Endothelial cell of umbilical vein (primary cell): ENCODE measurements around the gene NINJ2.

Experiments used
- CTCF ChIP-seq, 2 donors: IDR thresholded peaks; 1 replicate in 1 of 2; 2 replicates in 1 of 2; pipeline ENCODE4 v1.5.1; 2011; ENCODE audit warnings: low read length in 2 of 2, mild to moderate bottlenecking in 2 of 2, moderate library complexity in 2 of 2, control low read depth in 1 of 2, inconsistent platforms in 1 of 2, low read depth in 1 of 2; ENCODE audit not compliant: insufficient read depth in 1 of 2; ENCODE audit errors: extremely low read depth in 1 of 2
- FOS ChIP-seq: IDR thresholded peaks from 2 replicates; pipeline ENCODE4 v1.6.1; 2011; ENCODE audit warnings: mild to moderate bottlenecking, low read length, moderate library complexity, borderline replicate concordance; ENCODE audit not compliant: insufficient read depth
- MAX ChIP-seq: IDR thresholded peaks from 2 replicates; pipeline ENCODE4 v1.6.1; 2011; ENCODE audit not compliant: insufficient read depth, insufficient read length
- POLR2A ChIP-seq: IDR thresholded peaks from 2 replicates; pipeline ENCODE4 v1.6.1; 2012; ENCODE audit warnings: low read depth, mild to moderate bottlenecking, control low read depth, low read length
- POLR2AphosphoS5 ChIP-seq: IDR thresholded peaks from 2 replicates; pipeline ENCODE4 v1.6.1; 2012; ENCODE audit warnings: low read depth, mild to moderate bottlenecking, control low read depth, low read length, moderate library complexity; ENCODE audit not compliant: insufficient read depth

GRCh38 chr12:608921-609320, 54.3 kb downstream of the NINJ2 start:
- TF ChIP-seq CTCF (IDR thresholded peaks at IDR 0.05; ENCODE audit: extremely low read depth in 1 of 2, insufficient read depth in 1 of 2, low read depth in 1 of 2, low read length in 2 of 2): no peak
- TF ChIP-seq POLR2A: no peak
- TF ChIP-seq FOS: no peak
- TF ChIP-seq POLR2AphosphoS5: no peak
- TF ChIP-seq MAX: no peak
